GM12878 (cell line): ENCODE measurements around the gene SH2D7.

ENCODE experiments used
- CHD1 ChIP-seq: IDR thresholded peaks from 2 replicates; pipeline ENCODE4 v1.6.1; 2012; ENCODE audit warnings: low read depth, low read length, improper control_type of control experiment
- E2F4 ChIP-seq: IDR thresholded peaks from 2 replicates; pipeline ENCODE4 v1.6.1; 2012; ENCODE audit warnings: low read depth, low read length, improper control_type of control experiment
- EP300 ChIP-seq, 2 experiments: fragments of 150-350 bp in 1 of 2; IDR thresholded peaks; 2 replicates each; pipeline ENCODE4 v1.6.1; 2011 to 2012; ENCODE audit warnings: low read depth in 2 of 2, low read length in 2 of 2, borderline replicate concordance in 1 of 2, improper control_type of control experiment in 1 of 2, inconsistent platforms in 1 of 2; ENCODE audit not compliant: control insufficient read depth in 1 of 2
- GABPA ChIP-seq: IDR thresholded peaks from 2 replicates; pipeline ENCODE4 v1.6.1; 2014; ENCODE audit warnings: antibody characterized with exemption, low read depth, mild to moderate bottlenecking, inconsistent platforms
- IKZF1 ChIP-seq: fragments of 450-650 bp; conservative IDR thresholded peaks from 2 replicates; pipeline ENCODE4 v1.6.1; 2017; ENCODE audit warnings: antibody characterized with exemption, mild to moderate bottlenecking
- KDM1A ChIP-seq: fragments of 200-600 bp; sonication (generic); IDR thresholded peaks from 2 replicates; pipeline ENCODE4 v1.6.1; 2016; ENCODE audit warnings: borderline replicate concordance
- PBX3 ChIP-seq: IDR thresholded peaks from 2 replicates; pipeline ENCODE4 v1.6.1; 2011; ENCODE audit warnings: mild to moderate bottlenecking, low read depth, low read length, moderate library complexity; ENCODE audit not compliant: insufficient replicate concordance
- POLR2A ChIP-seq: IDR thresholded peaks from 2 replicates; pipeline ENCODE4 v1.6.1; 2011; ENCODE audit warnings: low read depth, mild to moderate bottlenecking, low read length
- RCOR1 ChIP-seq: conservative IDR thresholded peaks from 2 replicates; pipeline ENCODE4 v1.6.1; 2012; ENCODE audit warnings: low read depth, low read length, improper control_type of control experiment
- SMAD1 ChIP-seq: fragments of 450-650 bp; IDR thresholded peaks from 2 replicates; pipeline ENCODE4 v1.6.1; 2018; ENCODE audit warnings: mild to moderate bottlenecking, low read depth; ENCODE audit not compliant: partially characterized antibody
- SUZ12 ChIP-seq: fragments of 200-600 bp; sonication (generic); IDR thresholded peaks from one replicate; pipeline ENCODE4 v1.6.1; 2018; ENCODE audit warnings: antibody characterized with exemption, mild to moderate bottlenecking; ENCODE audit not compliant: unreplicated experiment
- TF ChIP-seq, protein P1 (sequence below): IDR thresholded peaks from 2 replicates; pipeline ENCODE4 v1.6.1; 2012; ENCODE audit warnings: mild to moderate bottlenecking, low read depth, low read length
- TF ChIP-seq, protein P2 (sequence below), 3 experiments: IDR thresholded peaks in 2 of 3; conservative IDR thresholded peaks in 1 of 3; 2 replicates each; pipeline ENCODE4 v1.5.1; 2011; ENCODE audit warnings: low read depth in 3 of 3, low read length in 3 of 3, mild to moderate bottlenecking in 3 of 3, control low read depth in 2 of 3, moderate library complexity in 2 of 3, inconsistent platforms in 1 of 3, mixed read lengths in 1 of 3; ENCODE audit not compliant: control insufficient read depth in 2 of 3, insufficient read depth in 1 of 3; ENCODE audit errors: extremely low read depth in 1 of 3
- TF ChIP-seq, protein P3 (sequence below): fragments of 450-650 bp; formaldehyde crosslinking; IDR thresholded peaks from 2 replicates; pipeline ENCODE4 v1.4.0; 2022; ENCODE audit warnings: mild to moderate bottlenecking, moderate library complexity

DNA sequence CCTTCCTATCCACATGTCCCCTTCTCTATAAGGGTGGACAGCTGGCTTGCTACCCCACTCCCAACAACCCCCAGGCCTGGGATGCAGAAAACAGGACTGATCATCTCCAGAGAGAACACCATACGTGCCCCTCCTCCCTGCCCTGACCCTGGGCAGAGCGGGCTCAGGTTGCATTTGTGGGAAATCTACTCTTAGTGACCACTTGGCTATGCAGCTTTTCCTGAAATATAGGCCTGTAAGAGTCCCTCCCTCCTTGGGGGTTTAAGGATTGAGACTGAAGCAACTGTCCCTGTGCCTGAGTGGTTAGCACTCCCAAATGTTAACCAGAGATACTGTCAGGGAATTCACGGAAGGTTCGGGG lies 11.7 kb downstream of the SH2D7 start:
- TF ChIP-seq E2F4 (no peak), SUZ12 (no peak), CHD1 (no peak), IKZF1 (peak; percentile 5), KDM1A (no peak), RCOR1 (no peak), POLR2A (no peak), SMAD1 (no peak), GABPA (no peak), EP300 (IDR thresholded peaks at IDR 0.05; ENCODE audit: borderline replicate concordance in 1 of 2, control insufficient read depth in 1 of 2, low read depth in 2 of 2, low read length in 2 of 2) (no peak), PBX3 (no peak)
- TF ChIP-seq, protein P1, sequence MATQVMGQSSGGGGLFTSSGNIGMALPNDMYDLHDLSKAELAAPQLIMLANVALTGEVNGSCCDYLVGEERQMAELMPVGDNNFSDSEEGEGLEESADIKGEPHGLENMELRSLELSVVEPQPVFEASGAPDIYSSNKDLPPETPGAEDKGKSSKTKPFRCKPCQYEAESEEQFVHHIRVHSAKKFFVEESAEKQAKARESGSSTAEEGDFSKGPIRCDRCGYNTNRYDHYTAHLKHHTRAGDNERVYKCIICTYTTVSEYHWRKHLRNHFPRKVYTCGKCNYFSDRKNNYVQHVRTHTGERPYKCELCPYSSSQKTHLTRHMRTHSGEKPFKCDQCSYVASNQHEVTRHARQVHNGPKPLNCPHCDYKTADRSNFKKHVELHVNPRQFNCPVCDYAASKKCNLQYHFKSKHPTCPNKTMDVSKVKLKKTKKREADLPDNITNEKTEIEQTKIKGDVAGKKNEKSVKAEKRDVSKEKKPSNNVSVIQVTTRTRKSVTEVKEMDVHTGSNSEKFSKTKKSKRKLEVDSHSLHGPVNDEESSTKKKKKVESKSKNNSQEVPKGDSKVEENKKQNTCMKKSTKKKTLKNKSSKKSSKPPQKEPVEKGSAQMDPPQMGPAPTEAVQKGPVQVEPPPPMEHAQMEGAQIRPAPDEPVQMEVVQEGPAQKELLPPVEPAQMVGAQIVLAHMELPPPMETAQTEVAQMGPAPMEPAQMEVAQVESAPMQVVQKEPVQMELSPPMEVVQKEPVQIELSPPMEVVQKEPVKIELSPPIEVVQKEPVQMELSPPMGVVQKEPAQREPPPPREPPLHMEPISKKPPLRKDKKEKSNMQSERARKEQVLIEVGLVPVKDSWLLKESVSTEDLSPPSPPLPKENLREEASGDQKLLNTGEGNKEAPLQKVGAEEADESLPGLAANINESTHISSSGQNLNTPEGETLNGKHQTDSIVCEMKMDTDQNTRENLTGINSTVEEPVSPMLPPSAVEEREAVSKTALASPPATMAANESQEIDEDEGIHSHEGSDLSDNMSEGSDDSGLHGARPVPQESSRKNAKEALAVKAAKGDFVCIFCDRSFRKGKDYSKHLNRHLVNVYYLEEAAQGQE, result no peak
- TF ChIP-seq, protein P2, sequence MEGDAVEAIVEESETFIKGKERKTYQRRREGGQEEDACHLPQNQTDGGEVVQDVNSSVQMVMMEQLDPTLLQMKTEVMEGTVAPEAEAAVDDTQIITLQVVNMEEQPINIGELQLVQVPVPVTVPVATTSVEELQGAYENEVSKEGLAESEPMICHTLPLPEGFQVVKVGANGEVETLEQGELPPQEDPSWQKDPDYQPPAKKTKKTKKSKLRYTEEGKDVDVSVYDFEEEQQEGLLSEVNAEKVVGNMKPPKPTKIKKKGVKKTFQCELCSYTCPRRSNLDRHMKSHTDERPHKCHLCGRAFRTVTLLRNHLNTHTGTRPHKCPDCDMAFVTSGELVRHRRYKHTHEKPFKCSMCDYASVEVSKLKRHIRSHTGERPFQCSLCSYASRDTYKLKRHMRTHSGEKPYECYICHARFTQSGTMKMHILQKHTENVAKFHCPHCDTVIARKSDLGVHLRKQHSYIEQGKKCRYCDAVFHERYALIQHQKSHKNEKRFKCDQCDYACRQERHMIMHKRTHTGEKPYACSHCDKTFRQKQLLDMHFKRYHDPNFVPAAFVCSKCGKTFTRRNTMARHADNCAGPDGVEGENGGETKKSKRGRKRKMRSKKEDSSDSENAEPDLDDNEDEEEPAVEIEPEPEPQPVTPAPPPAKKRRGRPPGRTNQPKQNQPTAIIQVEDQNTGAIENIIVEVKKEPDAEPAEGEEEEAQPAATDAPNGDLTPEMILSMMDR (IDR thresholded peaks at IDR 0.05 in 2 of 3, conservative IDR thresholded peaks at IDR 0.05 in 1 of 3; ENCODE audit: control insufficient read depth in 2 of 3, extremely low read depth in 1 of 3, insufficient read depth in 1 of 3, low read depth in 3 of 3, low read length in 3 of 3), result no peak
- TF ChIP-seq, protein P3, sequence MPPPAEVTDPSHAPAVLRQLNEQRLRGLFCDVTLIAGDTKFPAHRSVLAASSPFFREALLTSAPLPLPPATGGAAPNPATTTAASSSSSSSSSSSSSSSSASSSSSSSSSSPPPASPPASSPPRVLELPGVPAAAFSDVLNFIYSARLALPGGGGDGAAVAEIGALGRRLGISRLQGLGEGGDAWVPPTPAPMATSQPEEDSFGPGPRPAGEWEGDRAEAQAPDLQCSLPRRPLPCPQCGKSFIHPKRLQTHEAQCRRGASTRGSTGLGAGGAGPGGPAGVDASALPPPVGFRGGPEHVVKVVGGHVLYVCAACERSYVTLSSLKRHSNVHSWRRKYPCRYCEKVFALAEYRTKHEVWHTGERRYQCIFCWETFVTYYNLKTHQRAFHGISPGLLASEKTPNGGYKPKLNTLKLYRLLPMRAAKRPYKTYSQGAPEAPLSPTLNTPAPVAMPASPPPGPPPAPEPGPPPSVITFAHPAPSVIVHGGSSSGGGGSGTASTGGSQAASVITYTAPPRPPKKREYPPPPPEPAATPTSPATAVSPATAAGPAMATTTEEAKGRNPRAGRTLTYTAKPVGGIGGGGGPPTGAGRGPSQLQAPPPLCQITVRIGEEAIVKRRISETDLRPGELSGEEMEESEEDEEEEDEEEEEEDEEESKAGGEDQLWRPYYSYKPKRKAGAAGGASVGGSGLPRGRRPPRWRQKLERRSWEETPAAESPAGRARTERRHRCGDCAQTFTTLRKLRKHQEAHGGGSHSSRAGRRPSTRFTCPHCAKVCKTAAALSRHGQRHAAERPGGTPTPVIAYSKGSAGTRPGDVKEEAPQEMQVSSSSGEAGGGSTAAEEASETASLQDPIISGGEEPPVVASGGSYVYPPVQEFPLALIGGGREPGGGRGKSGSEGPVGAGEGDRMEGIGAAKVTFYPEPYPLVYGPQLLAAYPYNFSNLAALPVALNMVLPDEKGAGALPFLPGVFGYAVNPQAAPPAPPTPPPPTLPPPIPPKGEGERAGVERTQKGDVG (CRISPR knock-in tag), result no peak
